GM19463 (cell line): ENCODE data around the gene TLL1.

Experiments used
- ATAC-seq: cut with Tn5 transposase; IDR thresholded peaks from one replicate; pipeline ENCODE4 v1.9.1; 2021; ENCODE audit warnings: mild to moderate bottlenecking, moderate library complexity; ENCODE audit not compliant: unreplicated experiment

Gene TLL1

DNA sequence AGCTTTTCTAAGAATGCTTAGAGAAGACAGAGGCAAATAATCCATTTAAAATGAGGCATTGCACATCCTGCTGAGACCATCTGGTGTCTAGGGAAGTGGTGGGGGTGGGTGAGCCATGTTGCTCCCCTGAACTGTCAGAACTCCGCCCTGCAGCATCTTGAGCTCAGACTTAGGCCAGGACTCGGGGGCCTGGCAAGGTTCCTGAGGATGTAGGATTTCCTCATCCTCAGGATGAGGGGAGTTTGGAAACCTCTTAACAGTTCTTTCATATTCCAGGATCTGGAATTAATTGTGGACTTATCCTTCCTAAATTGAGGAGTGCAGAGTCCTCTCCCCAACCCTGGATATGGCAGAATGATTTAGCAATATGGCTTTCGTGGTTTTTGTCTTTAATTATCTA lies 6.6 kb downstream of the TLL1 start:
- ATAC-seq = no peak

DNA sequence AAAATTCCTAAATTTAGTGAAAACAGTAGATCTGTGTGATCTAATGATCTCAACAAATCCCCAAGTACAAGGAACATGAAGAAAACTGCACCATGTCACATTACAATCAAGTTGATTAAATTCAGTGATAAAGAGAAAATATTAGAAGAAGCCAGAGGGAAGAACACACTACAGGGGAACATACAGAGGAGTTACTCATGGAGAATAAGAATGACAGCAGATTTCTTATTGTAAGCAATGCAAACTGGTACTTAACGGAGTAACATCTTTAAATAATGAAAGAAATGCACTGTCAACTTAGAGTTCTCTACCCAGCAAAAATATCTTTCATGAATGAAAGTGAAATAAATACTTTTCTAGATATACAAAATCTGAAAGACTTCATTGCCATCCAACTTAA lies 21.1 kb downstream of the TLL1 start:
- no peak for ATAC-seq

DNA sequence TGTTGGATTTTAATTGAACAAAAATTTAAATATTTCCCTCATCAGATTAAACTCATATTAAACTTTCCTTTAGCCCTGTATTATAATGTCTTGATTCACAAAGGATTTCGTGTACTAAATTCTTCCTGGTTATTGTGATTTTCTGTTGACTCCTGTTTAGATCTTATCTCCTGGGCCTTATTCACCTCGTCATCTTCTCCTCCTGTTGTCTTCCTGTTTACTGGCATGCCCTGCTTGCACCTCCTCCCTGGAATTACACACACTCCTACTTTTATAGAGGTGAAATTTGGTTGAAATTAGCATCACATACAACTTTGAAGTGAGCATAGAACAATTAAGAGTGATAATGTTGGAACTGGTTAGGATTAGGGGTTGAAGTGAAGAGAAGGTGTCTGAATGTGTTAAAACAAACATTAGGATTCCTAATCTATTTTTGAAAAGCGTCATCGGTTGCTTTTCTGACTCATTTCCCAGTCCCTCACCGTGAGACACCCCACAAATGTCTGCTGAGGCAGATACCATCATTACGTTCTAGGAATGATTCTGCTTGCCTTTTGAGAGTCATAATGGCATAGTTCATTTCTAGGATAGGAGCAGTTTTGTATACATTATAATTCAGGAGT lies 32.5 kb downstream of the TLL1 start:
- no peak for ATAC-seq

DNA sequence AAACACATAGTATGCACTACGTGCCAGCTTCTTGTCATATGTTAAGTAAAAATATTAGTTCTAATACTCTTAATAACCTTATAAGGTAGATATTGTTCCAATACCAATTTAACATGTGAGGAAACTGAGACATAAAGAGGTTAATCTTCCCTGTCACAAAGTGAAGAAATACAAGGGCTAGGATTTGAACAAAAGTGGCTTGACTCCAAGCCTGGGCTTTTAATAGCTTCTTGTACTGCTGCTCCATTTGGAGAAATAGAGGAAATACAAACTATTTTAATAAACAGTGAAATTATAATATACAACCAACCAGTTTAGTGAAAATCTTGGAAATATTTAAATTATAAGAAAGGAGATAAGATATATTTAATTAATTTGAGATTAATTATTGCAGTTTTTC lies 33.2 kb downstream of the TLL1 start:
- ATAC-seq = no peak

DNA sequence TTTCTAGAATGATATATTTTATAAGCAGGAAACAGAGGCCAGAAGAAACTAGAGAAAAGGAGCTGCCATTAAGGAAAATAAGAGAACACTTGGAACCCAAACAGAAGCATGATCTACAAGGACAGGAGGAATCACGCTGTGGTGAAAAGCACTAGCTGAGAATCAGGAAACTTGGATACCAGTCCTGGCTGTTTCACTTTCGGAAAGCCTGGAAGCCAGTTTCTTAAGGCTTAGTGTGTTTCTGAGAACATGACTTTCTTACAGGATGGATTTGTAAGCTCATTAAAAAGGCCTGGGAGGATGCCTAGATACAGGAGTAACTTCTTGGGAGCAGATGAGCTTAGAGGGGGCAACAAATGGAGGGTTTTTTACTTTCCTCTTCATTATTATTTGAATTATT lies 36.9 kb downstream of the TLL1 start:
- no peak for ATAC-seq

DNA sequence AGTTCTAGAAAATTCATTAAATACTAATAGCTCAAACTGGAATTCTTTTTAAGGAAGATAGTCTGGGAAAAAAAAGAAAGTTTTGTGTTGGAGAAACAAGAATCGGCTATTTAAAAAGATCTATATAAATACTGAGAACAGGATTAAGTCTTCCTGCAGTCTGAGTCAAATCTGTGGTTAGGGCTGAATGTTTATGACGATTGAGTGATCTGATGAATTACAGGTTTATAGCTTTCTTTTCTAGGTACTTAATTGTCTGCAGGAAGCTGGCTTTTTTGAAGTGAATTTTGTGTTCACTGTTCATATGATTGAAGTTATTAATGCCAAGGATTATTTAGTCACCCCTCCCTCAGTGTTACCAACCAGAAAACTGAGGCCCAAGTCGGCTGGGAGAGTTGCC lies 42.2 kb downstream of the TLL1 start:
- no peak for ATAC-seq

- ATAC-seq = no peak
Measured at GRCh38 chr4:165921546-165921945, 48.5 kb downstream of the TLL1 start.

DNA sequence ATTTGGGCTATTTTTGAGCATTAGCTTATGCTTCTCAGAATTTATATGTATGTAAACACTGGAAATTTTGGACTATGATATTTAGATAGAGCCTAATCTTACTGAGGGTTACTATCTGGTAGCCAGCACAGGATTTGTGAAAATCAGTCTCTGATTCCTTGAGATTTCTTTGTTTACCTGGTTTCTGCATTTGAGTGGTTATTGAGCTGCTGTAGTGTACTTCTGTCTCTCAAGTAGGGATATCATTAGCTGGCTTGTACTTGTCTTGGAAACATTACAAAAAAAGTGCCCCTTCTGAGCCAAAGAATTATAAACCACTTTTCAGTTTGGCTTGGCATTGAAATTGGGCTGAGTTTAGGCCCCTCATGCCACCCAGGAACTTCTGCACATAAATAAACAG lies 49.7 kb downstream of the TLL1 start:
- no peak for ATAC-seq

GRCh38 chr4:165926307-165926706 lies 53.3 kb downstream of the TLL1 start:
- no peak for ATAC-seq

GRCh38 chr4:165927366-165927765 lies 54.3 kb downstream of the TLL1 start:
- no peak for ATAC-seq

- ATAC-seq = no peak
Measured at GRCh38 chr4:165927815-165928214, 54.8 kb downstream of the TLL1 start.

DNA sequence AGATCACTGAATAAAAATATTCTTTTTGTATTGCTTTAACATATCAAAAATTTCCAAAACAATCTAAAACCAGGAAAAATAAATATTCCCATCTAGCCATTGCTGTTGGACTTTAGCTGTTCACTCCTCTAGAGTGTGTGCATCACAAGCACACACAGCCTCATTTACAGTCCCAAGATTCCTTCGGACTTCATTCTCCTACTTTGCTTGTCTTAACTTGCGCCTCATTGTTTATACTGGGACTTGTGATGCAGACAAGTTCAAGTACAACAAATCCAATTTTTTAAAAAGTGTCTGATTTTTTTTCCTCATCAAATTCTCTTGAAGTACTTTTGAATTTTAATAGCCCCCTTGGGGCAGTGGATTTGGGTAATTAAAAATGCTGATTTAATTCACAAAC lies 55.6 kb downstream of the TLL1 start:
- ATAC-seq = no peak

- ATAC-seq = no peak
Measured at GRCh38 chr4:165929662-165930061, 56.6 kb downstream of the TLL1 start.

GRCh38 chr4:165931741-165932140 lies 58.7 kb downstream of the TLL1 start:
- no peak for ATAC-seq

DNA sequence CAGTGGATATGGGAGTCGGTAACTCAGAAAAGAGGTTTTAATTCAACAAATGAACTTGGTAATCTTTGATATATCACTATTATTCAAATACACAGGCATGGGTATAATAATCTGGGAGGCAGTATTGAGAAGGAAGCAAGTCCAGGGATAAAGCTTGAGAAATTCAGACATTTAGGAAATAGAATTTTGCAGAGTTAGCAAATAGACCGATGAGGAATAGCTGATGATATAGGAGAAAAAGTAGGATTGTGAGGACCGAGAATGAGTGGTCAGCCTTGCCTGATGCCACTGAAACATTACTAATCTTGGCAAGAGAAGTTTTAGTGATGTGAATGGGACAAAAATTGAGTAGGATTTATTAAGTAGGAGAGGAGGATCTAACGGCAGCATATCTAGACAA lies 71.9 kb downstream of the TLL1 start:
- ATAC-seq = no peak

GRCh38 chr4:165945991-165946390 lies 73.0 kb downstream of the TLL1 start:
- ATAC-seq = no peak

DNA sequence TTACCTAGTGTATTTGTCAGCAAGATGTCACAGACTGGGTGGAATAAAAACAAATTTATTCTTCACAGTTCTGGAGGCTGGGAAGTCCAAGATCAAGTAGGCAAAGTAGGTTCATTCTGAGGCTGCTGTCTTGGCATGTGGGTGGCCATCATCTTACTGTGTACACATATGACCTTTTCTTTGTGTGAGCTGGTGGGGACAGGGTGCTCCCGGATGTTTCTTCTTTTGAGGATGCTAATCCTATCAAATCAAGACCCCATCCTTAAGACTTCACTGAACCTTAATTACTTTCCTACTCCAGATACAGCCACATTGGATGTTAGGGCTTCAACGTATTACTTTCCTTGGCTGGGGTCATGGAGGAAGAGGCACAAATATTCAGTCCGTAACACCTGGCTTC lies 74.0 kb downstream of the TLL1 start:
- no peak for ATAC-seq

GRCh38 chr4:165953181-165953580 lies 80.1 kb downstream of the TLL1 start:
- no peak for ATAC-seq

- no peak for ATAC-seq
Measured at GRCh38 chr4:165963621-165964020, 90.6 kb downstream of the TLL1 start.

DNA sequence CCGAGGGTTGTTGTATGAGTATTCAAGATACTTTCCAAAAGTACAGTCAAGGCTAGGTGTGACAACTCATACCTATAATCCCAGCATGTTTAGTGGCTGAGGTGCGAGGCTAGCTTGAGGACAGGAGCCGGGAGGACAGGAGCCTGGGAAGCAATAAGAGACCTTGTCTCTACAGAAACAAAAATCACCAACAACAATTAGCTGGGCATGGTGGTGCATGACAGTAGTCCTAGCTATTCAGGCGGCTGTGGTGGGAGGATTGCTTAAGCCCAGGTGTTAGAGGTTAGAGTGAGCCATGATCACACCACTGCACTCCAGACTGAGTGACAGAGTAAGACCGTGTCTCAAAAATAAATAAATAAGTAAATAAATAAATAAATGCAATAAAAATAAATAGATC lies 91.6 kb downstream of the TLL1 start:
- no peak for ATAC-seq

GRCh38 chr4:165965503-165965902 lies 92.5 kb downstream of the TLL1 start:
- ATAC-seq = no peak

DNA sequence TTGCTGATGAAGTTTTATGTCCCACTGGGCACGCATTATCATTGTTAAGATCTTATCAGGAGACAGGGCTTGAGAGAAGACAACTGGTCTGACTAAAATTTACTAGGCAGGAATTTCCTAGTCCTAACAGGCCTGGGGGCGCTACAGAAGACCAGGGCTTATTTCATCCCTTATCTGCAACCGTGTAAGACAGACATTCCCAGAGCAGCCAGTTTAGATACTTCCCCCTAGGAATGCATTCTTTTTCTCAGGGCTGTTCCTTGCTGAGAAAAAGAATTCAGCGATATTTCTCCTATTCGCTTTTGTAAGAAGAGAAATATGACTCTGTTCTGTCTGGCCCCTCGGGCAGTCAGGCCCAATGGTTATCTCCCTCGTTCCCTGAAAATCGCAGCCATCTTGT lies 93.8 kb downstream of the TLL1 start:
- ATAC-seq = no peak

GRCh38 chr4:165967486-165967885 lies 94.4 kb downstream of the TLL1 start:
- no peak for ATAC-seq
